Nephron progenitor cell (in vitro differentiated cells): ENCODE measurements around the gene C22orf23.
"Not testable (repeated sequence)": the region's sequence is repeated elsewhere in the genome, so short reads cannot be mapped to it uniquely, and the experiment has no call there.

Source experiments
- DNase-seq: peaks from one replicate; pipeline ENCODE4 v3.0.0; 2021
- H3K27ac Mint-ChIP-seq: 2 replicates; pipeline ENCODE4 v1.8.0; 2021; ENCODE audit warnings: mild to moderate bottlenecking, moderate library complexity, mixed read lengths
- H3K27me3 Mint-ChIP-seq: 2 replicates; pipeline ENCODE4 v1.8.0; 2021; ENCODE audit warnings: mild to moderate bottlenecking, low read depth, mixed read lengths; ENCODE audit not compliant: poor library complexity
- H3K36me3 Mint-ChIP-seq: 2 replicates; pipeline ENCODE4 v1.8.0; 2021; ENCODE audit warnings: low read depth, mixed read lengths
- H3K4me1 Mint-ChIP-seq: 2 replicates; pipeline ENCODE4 v1.8.0; 2021; ENCODE audit warnings: mixed read lengths
- H3K4me3 Mint-ChIP-seq: 2 replicates; pipeline ENCODE4 v1.8.0; 2021; ENCODE audit warnings: mild to moderate bottlenecking, moderate library complexity, mixed read lengths
- H3K9me3 Mint-ChIP-seq: 2 replicates; pipeline ENCODE4 v1.8.0; 2021; ENCODE audit warnings: mild to moderate bottlenecking, moderate library complexity, mixed read lengths
- CTCF ChIP-seq: fragments of 200-600 bp; sonication (generic); IDR thresholded peaks from 2 replicates; pipeline ENCODE4 v1.5.0; 2021; ENCODE audit warnings: antibody characterized with exemption

Gene C22orf23

GRCh38 chr22:37976547-37976946 is 23.1 kb upstream of the C22orf23 start:
- no peak overlapping the region for H3K4me3 Mint-ChIP-seq
- no peak overlapping the region for H3K27ac Mint-ChIP-seq
- H3K27me3 Mint-ChIP-seq = peaks cover 13% of the 10 kb centered on the region
- TF ChIP-seq CTCF = no peak
- no peak for DNase-seq
- peaks cover 13% of the 10 kb centered on the region for H3K36me3 Mint-ChIP-seq
- no peaks in the 10 kb centered on the region for H3K9me3 Mint-ChIP-seq
- H3K4me1 Mint-ChIP-seq = no peaks in the 10 kb centered on the region

- H3K4me3 Mint-ChIP-seq, H3K27me3 Mint-ChIP-seq, H3K4me1 Mint-ChIP-seq, H3K9me3 Mint-ChIP-seq, DNase-seq, H3K27ac Mint-ChIP-seq: not testable (repeated sequence)
- H3K36me3 Mint-ChIP-seq = peaks cover 13% of the 10 kb centered on the region
These were observed 22.6 kb upstream of the C22orf23 start for GRCh38 chr22:37976022-37976421.

GRCh38 chr22:37975153-37975552 is 21.8 kb upstream of the C22orf23 start:
- H3K9me3 Mint-ChIP-seq = no peaks in the 10 kb centered on the region
- no peak for TF ChIP-seq CTCF
- H3K36me3 Mint-ChIP-seq = peaks cover 13% of the 10 kb centered on the region
- no peaks in the 10 kb centered on the region for H3K4me1 Mint-ChIP-seq
- H3K27me3 Mint-ChIP-seq = peaks cover 2% of the 10 kb centered on the region
- H3K4me3 Mint-ChIP-seq = no peak overlapping the region
- H3K27ac Mint-ChIP-seq = no peak overlapping the region
- DNase-seq = no peak

- Mint-ChIP-seq H3K36me3 (peaks cover 22% of the 10 kb centered on the region), H3K27ac (no peak overlapping the region), H3K9me3 (no peaks in the 10 kb centered on the region), H3K4me3 (no peak overlapping the region), H3K4me1 (no peaks in the 10 kb centered on the region), H3K27me3 (no peaks in the 10 kb centered on the region)
- no peak for DNase-seq
- no peak for TF ChIP-seq CTCF
These were observed 20.1 kb upstream of the C22orf23 start for GRCh38 chr22:37973271-37974170.

- H3K36me3 Mint-ChIP-seq = peaks cover 32% of the 10 kb centered on the region
- no peak overlapping the region for H3K27ac Mint-ChIP-seq
These were observed 19.1 kb upstream of the C22orf23 start for GRCh38 chr22:37972527-37972926.

More at GRCh38 chr22:37972527-37972926, 19.1 kb upstream of the C22orf23 start:
- Mint-ChIP-seq H3K4me1 (peaks cover 2% of the 10 kb centered on the region), H3K9me3 (no peaks in the 10 kb centered on the region), H3K27me3 (no peaks in the 10 kb centered on the region), H3K4me3 (no peak overlapping the region)
- no peak for DNase-seq
- TF ChIP-seq CTCF = no peak
